A673 (cell line): ENCODE data around the gene CHCHD3. TPM values are rescaled to one million over a fixed set of nuclear protein-coding genes. Genes with fewer than 3 reads are reported as not detected.
A peak's percentile ranks its signal among the peaks of the same experiment; 100 is the strongest.

ENCODE experiments used
- BruUV-seq: library from RNA; stranded (reverse); fragments of 400-500 nt; replicated peaks from 2 replicates; lab custom pipeline; 2021; lab: Mats Ljungman, UMichigan
- CTCF ChIA-PET: fragments of 300-600 bp; sonication (Branson Sonifier 250); formaldehyde crosslinking; loops from one replicate; lab custom pipeline; 2022; ENCODE audit warnings: antibody characterized with exemption; lab: Charles Lee
- POLR2A ChIA-PET: fragments of 300-600 bp; sonication (Branson Sonifier 250); formaldehyde crosslinking; loops from one replicate; lab custom pipeline; 2022; ENCODE audit warnings: antibody characterized with exemption; ENCODE audit not compliant: low non-redundant PET; lab: Charles Lee
- DNase-seq: peaks from one replicate; pipeline ENCODE4 v3.0.0-alpha.2; 2015; ENCODE audit warnings: low spot score
- H3K27ac ChIP-seq: fragments of 200-600 bp; sonication (generic); 2 replicates; pipeline ENCODE4 v1.5.1; 2016; ENCODE audit warnings: mixed run types, low read depth, mild to moderate bottlenecking, mixed read lengths, antibody characterized with exemption, low read length; ENCODE audit not compliant: poor library complexity, severe bottlenecking
- H3K27me3 ChIP-seq: fragments of 200-600 bp; sonication (generic); replicated peaks from 2 replicates; pipeline ENCODE4 v1.6.1; 2017; ENCODE audit warnings: mixed run types, low read depth, mild to moderate bottlenecking, mixed read lengths, antibody characterized with exemption, low read length; ENCODE audit not compliant: insufficient read depth, poor library complexity
- H3K36me3 ChIP-seq: fragments of 200-600 bp; sonication (generic); 2 replicates; pipeline ENCODE4 v1.6.1; 2016; ENCODE audit warnings: mixed run types, mild to moderate bottlenecking, mixed read lengths, antibody characterized with exemption, low read length; ENCODE audit not compliant: insufficient read depth, poor library complexity, severe bottlenecking
- H3K4me1 ChIP-seq: fragments of 200-600 bp; sonication (generic); 2 replicates; pipeline ENCODE4 v1.6.1; 2017; ENCODE audit warnings: mixed run types, mild to moderate bottlenecking, mixed read lengths, antibody characterized with exemption, low read length; ENCODE audit not compliant: insufficient read depth, poor library complexity, severe bottlenecking
- H3K4me3 ChIP-seq: fragments of 200-600 bp; sonication (generic); 2 replicates; pipeline ENCODE4 v1.5.1; 2016; ENCODE audit warnings: low read depth, mixed run types, mild to moderate bottlenecking, mixed read lengths, low read length; ENCODE audit not compliant: poor library complexity, severe bottlenecking
- H3K9me3 ChIP-seq: fragments of 200-600 bp; sonication (generic); 2 replicates; pipeline ENCODE4 v1.6.1; 2016; ENCODE audit warnings: mixed run types, low read depth, mild to moderate bottlenecking, mixed read lengths, antibody characterized with exemption, low read length; ENCODE audit not compliant: poor library complexity, severe bottlenecking
- CTCF ChIP-seq: fragments of 300-800, 200-600 bp; sonication (generic); conservative IDR thresholded peaks from 2 replicates; pipeline ENCODE4 v1.5.1; 2017; ENCODE audit warnings: low read depth, mild to moderate bottlenecking, antibody characterized with exemption, low read length, moderate library complexity, mixed read lengths
- EZH2 ChIP-seq: fragments of 200-600 bp; sonication (generic); IDR thresholded peaks from 2 replicates; pipeline ENCODE4 v1.6.1; 2017; ENCODE audit warnings: borderline replicate concordance, low read depth, mild to moderate bottlenecking, mixed read lengths, antibody characterized with exemption, low read length; ENCODE audit not compliant: poor library complexity, severe bottlenecking
- intact Hi-C: fragments of 100-400 bp; cut with micrococcal nuclease; formaldehyde crosslinking; loops from one replicate; pipeline ENCODE4 v1.10.0; 2022; ENCODE audit not compliant: unreplicated experiment
- total RNA-seq: library from RNA; stranded (reverse); gene quantifications from 2 replicates; pipeline ENCODE4 v1.2.3, GENCODE V29; 2021

The CHCHD3 gene
- total RNA-seq, 1 experiment from 2014 or later = 128 TPM

GRCh38 chr7:133082390-133082766 is 488 bp upstream of the CHCHD3 start:
- intact Hi-C loops = no loop called here

DNA sequence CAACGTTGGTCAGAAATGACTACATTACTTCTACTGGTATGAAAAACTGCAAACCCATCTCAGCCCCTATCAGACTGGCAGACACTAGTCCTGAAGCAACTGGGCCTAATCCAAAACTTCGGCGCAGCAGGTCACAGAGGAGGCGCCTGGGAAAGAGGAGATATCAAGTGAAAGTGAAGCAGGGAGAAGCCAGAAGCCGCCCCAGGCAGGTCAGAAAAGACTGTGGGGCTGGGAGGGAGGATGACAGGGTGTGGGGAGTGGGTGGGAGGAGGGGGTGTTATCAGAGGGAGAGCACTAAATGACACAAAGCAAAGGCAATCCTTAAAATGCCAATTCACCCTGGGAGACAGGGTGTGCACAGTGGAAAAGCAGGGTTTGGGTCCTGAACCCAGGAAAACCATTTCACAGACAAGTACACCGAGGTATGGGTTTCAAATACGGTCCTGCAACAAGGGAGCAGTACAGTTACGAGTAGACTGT is 731 bp downstream of the CHCHD3 start:
- intact Hi-C loops = no loop called here
- TF ChIP-seq EZH2 = no peak
- TF ChIP-seq CTCF = no peak
- peak overlapping the region; percentile 84 for H3K27ac ChIP-seq
- H3K9me3 ChIP-seq = no peaks in the 10 kb centered on the region
- ChIA-PET CTCF (no interaction called here), POLR2A (interaction anchor here (0.7 kb wide), 1 partner anchor 10 kb away, joined by 13 read pairs; no protein-coding TSS in a partner anchor)
- peaks cover 4% of the 10 kb centered on the region for H3K4me1 ChIP-seq
- H3K4me3 ChIP-seq = peak overlapping the region; percentile 92
- H3K27me3 ChIP-seq = no peaks in the 10 kb centered on the region
- DNase-seq = peak; percentile 27
- peaks cover 4% of the 10 kb centered on the region for H3K36me3 ChIP-seq
- no TSS peak for BruUV-seq

More at GRCh38 chr7:133082390-133082766, 488 bp upstream of the CHCHD3 start:
- Histone ChIP-seq H3K36me3 (peaks cover 4% of the 10 kb centered on the region), H3K27me3 (no peaks in the 10 kb centered on the region), H3K4me3 (peak overlapping the region; percentile 92), H3K27ac (no peak overlapping the region), H3K4me1 (no peaks in the 10 kb centered on the region), H3K9me3 (no peaks in the 10 kb centered on the region)
- CTCF ChIA-PET = no interaction called here
- TF ChIP-seq EZH2 (no peak), CTCF (no peak)
- no peak for DNase-seq
- BruUV-seq = no TSS peak
- POLR2A ChIA-PET = no interaction called here

GRCh38 chr7:133079296-133079695 is 2.6 kb downstream of the CHCHD3 start:
- no peak overlapping the region for H3K27ac ChIP-seq
- H3K27me3 ChIP-seq = no peaks in the 10 kb centered on the region
- TF ChIP-seq CTCF = no peak
- TF ChIP-seq EZH2 = no peak
- no peak for DNase-seq
- no peak overlapping the region for H3K4me3 ChIP-seq
- POLR2A ChIA-PET = interaction anchor here (0.6 kb wide), 1 partner anchor 1615 kb away, joined by 3 read pairs; no protein-coding TSS in a partner anchor
- peaks cover 4% of the 10 kb centered on the region for H3K4me1 ChIP-seq
- no TSS peak for BruUV-seq
- peaks cover 4% of the 10 kb centered on the region for H3K36me3 ChIP-seq
- H3K9me3 ChIP-seq = no peaks in the 10 kb centered on the region
- CTCF ChIA-PET = no interaction called here
- intact Hi-C loops = no loop called here
